HG03460 (cell line): ENCODE data around the gene ROBO1.
"Not testable (repeated sequence)": the region's sequence is repeated elsewhere in the genome, so short reads cannot be mapped to it uniquely, and the experiment has no call there.

Experiments
- ATAC-seq: cut with Tn5 transposase; IDR thresholded peaks from one replicate; pipeline ENCODE4 v1.9.1; 2021; ENCODE audit not compliant: unreplicated experiment

The ROBO1 gene

DNA sequence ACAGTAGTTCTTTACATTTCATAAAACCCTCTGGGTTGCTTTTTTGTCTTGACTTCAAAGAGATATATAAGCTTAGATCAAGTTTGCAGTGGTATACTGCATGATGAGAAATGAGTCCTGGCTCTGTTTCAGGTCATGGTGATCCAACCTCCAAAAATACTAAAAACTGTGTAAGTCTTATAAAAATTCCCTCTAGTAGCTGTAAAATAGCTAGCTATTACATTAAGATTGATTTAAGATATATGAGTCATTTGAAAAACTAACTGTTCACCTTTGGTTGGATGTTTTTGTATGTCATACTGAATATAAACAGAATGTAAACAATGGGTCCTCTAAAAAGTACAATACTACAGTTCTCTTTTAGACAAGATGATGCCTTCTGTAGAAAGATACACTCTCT, 879.2 kb downstream of the ROBO1 start:
- no peak for ATAC-seq

DNA sequence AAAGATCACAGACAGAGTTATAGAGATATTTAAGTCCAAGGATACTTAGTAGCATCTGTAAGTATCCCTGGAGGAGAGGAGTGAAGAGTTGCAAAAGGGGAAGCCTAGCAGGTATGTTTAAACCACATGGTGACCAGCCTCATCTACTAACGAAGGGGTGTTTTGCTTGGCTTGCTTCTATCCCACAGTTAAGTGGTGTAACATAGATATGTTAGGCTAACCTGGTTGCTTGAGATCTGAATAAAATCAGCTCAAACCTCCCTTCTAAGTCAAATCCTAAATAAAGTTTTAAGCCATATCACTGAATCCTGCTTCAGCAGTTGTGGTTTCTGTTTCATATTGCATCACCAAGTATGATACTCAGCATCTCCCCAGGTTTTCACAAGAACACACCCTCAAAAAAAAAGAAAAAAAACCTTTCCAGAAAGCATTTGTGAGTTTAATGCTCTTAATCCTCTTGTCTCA, 880.2 kb downstream of the ROBO1 start:
- ATAC-seq: no peak

DNA sequence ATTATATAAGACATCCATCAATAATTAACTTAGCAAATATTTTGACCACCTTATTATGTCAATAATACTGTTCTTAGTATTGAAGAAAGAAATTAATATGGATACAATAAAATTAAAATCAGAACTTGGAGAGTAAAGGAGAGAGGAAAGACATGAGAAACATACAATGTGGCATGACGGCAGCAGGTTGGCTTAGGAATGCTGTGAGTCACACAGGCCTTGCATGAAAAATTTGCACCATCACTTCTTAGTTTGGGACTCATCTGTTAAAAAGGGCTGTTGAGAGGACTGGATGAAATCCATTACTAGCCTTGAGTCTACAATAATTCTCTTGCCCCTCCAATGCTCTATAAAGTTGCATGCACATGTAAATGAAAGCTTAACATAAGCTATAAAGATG, 880.8 kb downstream of the ROBO1 start:
- no peak for ATAC-seq

DNA sequence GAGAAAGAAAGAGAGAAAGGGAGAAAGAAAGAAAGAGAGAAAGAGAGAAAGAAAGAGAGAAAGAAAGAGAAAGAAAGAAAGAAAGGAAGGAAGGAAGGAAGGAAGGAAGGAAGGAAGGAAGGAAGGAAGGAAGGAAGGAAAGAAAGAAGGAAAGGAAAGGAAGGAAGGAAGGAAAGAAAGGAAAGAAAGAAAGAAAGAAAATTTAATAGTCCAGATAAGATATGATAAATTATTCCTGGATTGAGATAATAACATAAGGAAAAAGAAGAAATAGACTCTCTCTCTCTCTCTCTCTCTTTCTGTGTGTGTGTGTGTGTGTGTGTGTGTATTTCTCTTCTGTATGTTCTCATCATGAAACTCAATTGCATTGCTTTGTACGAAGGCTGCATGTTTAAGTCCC, 883.2 kb downstream of the ROBO1 start:
- ATAC-seq: not testable (repeated sequence)

DNA sequence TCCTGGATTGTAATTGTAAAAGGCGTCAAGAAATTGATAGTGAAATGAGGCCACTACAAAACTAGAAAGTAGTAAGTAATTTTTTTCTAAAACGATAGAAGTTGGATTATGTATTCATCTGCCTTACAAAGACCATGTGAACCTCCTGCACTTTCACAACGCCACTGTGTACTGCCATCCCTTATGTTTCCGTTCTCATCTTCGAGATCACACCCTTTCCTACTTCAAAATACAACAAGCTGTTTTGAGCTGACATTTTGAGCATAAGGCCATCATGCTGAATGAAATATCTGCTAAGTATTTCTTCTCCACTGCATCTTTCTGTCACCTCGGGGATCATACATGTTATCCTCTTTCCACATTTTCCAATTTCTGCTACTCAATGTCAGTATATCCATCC, 885.5 kb downstream of the ROBO1 start:
- no peak for ATAC-seq

DNA sequence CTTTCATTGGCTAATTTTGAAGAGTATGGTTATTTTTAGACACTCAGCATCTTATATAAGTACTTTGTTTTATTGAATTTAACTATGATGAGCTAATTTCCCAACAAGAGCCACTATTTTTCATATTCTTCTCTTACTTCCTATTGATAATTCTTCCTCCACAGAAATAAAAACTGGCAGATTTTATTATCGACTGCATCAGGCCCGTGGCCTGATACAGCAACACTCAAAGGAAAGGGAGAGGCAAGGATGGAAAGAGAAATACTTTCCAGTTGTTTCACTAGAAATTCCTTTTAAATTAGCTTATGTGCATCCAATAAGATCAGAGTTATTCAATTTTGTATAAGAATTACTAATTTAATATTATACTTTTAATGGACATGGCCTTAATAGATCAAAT, 886.3 kb downstream of the ROBO1 start:
- no peak for ATAC-seq

DNA sequence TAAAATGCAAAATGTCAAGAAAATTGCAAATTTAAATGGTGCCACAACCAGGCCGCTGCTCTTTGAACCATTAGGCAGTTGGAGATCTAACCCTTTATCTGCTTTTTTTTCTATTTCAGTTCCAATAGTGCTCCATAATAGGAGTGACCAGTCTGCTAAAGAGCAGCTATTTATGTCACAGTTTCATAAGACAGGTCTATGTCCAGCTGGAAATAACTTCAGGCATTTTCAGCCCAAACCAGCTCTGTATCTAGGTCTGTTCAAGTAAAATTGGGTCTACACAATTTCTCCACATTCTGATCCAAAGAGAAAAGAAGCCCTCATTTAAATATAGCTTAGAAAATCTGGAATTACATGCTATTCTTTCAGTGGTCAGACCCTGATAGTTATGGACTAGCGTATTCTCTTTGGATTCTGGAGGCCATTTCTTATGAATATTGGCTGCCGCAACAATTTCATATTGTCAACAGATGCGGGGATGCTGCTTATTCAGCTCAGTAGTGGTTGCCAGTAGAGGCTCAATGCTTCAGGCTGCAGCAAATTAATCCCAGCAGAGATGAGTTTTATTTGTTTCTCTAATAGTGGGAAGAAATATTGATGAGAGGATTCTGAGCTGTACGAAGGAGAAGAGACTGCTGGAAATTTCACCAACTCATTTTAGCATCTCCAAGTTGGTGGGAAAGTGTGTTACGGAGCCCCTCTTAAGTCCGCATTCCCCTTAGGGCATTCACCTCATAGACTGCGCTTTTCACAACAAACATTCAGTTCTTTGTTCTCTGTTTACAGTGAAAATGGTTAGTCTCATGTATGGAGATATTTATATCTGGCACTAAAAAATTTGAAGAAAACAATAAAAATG, 887.0 kb downstream of the ROBO1 start:
- ATAC-seq: no peak

DNA sequence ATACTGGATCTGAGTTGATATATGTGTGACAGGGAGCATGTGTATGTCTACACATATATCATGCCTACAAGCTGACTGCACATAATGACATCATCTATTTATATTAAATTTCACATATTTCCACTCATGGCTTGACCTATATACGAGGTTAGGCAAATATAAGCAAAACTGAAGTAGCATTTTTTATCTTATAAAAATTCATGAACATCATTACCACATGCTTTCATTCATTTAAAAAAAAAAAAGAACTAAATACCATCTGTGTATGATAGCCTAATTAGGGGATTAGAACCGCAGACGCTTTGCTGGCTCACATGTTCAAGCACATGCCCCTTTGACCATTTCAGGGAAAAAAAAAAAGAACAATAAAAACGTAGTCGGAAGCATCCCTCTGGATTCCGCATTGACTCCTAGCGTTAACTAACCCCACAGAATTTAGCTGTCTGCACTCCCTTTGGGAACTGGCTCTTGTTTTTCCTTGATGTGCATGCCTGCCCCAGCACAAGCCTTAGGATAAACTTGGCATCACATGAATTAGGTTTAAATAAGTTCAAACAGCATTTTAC, 888.4 kb downstream of the ROBO1 start:
- ATAC-seq: no peak

DNA sequence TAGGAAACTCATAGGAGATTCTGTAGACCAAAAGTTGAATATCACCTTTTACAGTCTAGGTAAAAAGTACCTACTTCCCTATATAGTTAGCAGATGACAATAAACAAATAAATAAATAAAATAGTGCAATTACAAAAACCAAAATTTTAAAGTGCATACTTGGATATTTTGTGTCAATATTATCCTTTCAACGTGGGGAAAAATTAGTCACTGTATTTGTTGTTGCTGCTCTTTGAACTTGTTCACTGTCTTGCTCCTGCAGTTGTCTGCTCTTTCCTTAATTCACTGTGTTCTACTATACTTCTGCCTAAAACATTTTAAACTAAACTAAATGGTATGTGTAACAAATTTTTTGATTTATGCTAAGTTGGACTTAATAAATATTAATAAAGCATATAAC, 889.0 kb downstream of the ROBO1 start:
- ATAC-seq: no peak

DNA sequence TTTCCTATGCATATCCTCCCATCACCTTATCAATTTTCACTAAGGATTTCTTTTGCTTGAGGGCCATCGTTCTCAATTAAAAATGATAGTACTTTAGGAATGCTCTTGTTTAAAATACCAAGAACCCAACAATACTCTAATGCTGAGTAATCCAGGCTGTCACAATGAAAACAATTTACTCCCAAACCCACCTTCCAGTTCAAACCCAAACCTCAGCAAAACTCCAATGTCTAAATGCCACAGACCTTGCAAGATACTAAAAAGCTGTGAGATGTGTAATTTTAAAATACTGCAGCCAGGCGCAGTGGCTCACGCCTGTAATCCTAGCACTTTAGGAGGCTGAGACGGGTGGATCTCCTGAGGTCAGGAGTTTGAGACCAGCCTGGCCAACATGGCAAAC, 889.8 kb downstream of the ROBO1 start:
- no peak for ATAC-seq

DNA sequence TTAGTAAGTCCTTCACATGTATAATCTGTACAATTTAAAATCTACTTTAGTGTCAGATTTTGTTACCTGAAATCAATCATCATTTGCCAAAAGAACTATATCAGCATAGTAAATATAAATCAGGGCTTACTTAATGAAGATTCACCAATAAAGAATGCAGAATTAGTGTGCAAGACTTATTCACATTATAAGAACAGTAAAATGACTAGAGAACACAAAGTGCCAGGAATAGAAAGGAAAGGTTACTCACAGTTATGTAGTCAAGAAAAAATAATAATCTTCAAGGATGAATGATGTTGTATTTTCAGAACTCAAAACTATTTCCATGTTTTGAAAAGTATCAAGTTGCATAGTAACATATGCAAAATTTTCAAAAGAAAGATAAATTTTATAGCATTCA, 891.9 kb downstream of the ROBO1 start:
- no peak for ATAC-seq

DNA sequence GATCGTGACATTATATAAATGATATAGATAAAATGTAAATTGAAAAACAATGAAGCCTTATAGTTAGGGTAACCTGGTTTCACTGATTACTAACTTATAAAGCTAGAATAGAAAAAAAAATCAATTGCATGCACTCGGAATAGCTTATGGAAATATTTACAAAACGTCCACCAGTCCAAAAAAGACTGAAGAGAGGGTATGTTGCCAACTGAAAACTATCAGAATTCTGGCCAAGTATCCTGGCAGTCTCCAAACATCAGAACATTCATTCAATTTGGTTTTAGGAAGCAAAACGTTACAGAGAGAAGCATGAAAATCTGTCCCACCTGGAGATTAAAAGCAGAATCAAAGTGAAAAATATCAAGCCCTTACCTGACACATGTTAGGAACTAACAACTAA, 892.4 kb downstream of the ROBO1 start:
- ATAC-seq: no peak

DNA sequence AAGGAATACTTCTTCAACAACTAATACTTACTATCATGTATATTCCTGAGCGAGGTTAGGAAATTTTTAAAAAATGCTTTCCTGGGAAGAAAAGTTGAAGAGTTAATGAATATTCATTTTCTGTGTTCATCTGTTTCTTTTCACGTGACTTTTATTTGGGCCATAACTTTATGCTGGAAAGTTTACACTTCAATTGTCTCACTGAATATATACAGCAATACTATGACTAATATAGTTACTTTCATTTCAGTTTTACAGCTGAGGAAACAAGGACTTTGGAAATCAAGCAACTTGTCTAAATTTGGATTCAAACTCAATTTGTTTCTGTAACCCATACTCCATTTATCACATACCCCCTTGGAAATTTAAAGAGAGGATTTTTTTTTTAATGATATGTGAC, 894.2 kb downstream of the ROBO1 start:
- no peak for ATAC-seq

DNA sequence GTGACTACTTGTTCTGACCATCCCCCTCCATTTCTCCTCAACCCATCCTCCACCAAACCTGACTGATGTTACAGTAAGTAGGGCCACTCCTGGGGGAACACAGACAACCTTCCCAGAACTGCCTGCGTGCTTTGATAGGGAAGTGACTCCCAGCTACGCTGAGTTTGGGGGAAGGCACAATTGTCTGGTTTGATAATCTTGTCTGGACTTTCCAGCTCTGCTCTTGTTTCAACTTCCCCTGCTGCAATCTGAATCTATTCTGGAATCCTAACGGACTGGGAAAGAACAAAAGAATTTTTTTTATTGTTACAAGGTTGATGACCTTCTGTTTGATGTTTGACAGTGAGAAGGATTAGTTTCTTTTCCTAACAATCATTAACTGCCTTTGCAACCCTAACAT, 895.6 kb downstream of the ROBO1 start:
- no peak for ATAC-seq

DNA sequence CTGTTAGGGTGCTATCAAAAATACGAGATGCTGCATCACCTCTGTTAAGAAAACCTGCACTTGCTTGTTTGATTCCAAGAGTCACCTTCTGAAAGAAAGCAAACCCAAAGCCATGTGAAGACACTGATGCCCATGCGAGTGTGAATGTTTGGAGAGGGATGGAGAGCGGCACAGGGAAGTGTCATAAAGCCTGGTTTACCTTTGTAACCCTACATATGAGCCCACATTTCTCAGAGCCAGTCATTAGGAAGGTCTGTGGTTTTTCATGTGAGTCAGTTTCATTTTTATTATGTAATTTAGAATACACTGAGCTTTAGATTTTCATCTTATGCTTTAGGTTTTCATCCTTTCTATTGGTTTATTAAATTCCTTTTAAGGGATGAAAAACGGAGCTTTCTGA, 896.8 kb downstream of the ROBO1 start:
- ATAC-seq: no peak

DNA sequence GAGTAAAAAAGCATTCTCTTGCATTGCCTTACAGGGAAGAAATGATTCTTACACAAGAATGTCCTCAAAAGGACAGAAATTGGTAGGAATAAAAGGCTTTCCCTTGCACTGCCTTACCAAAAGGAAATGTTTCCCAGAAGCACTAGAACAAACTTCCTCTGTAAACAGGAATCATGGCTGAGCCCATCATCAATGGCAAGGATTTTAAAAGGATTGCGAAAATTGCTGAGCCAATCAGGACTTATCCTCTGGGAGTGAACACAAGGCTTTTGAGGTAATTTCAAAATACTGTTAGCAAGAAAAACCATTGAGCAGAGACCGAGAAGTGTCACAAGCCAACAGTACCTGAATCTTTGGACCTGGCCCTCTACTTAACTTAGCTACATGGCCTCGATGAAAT, 897.3 kb downstream of the ROBO1 start:
- no peak for ATAC-seq

DNA sequence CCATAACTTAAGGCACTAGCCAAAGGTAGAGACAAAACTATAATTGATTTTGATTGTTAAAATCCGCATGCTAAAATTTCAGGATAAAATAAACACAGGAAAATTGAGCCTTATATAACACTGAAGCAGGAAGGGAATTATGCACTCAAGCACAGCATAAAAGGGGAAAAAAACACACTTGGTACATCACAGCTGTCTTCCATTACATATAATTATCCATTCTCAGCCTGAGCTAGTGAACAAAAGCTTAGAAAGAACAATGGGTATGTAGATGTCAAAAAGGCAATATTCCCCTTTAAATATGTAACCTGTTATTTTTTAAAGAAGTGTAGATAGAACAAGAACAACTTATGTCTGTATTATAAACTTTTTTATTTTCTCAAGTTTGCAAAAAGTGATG, 899.2 kb downstream of the ROBO1 start:
- ATAC-seq: no peak

DNA sequence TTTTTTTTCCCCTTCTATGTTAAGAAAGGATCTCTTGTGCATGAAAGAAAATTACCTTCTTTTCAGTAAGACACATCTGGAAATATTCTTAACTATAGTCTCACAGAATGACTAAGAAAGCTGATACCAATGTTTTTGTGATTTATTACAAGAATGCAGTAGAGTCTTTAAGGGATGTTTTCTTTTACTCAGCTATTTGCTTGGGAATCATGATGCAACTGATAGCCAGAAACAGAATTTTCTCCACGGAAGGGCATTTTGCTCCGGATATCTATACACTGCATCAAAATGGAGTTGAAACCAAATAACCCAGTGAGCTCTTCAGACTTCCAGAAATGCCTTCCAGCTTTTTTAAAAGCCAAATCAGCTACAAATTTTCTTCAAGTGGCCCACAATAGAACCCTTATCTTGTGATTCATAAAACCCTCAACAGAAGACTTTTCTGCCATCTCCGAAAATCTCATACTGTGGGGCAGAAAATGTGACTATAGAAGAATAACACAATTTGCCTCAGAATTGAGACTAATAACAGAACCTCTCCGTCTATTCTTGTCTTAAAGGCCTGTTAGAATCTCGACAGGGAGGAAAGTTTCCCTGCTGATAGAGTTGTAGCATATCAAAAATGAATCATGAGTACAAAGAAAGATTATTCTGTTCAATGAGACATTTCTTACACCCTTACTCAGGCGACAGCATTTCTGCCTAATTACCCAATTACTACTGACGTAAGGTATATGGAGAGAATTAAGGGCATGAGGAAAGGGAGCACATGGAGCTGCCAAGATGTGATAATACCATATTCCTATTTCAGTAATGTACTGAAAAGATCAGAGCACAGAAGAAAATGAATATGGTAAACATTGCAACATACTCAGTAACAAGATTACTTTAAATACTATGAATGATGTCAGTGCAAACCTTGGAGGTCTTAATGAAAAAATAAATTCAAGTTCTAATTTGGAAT, 900.1 kb downstream of the ROBO1 start:
- no peak for ATAC-seq

DNA sequence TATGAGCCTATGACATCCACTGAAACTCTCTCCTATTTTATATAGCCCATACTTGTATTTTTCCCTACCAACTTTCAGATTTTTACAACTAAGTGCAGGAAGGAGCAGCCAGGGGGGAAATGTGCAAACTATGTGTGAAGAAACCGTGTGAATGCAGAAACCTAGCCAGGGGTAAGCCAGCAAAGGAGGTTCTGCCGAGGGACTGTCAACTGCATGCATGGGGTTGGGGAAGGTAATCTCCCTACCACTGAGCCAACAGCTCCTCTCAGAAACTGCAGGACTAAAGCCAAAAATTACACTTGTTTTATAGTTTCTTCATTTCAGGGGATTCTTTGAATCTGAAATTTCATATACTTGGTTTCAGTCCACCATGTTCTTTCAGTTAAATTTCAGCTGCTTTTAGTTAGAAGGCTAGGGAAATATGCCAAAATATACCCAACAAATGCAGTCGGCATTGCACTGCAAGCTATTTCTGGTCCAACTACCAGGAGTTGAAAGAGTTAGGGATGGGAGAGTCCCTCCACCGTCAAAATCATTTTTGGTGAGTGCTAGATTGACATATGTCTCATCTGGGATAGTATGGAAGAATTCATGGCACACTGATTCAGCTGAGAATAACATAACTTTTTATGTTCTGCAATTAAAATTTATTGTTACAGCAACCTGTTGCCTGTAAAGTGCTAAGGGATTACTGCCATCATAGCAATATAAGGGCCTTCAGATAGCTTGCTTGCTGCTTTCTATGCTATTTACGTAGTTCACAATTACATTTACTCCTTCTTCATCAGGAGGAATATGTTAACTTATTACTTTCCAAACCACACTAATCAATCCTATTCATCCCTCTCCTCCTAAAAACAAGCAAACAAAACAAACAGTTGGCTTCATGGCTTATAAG, 904.2 kb downstream of the ROBO1 start:
- ATAC-seq: no peak

DNA sequence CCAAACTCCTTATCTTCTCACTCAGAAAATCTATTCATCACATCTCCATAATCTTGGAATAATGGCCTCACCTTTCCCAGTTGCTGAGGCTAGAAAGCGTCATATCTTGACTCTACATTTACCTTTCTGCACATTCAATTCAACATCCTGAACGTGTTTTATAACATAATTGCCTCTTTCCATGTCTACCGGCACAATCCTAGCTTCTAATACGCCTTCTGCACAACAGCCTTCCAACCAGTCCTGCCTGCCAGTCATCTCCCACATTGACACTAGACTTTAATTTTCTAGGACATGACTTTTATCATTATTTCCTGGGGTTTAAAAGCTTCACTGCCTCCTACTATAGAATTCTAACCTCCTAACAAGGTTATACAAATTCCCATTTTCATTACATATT, 906.6 kb downstream of the ROBO1 start:
- no peak for ATAC-seq

DNA sequence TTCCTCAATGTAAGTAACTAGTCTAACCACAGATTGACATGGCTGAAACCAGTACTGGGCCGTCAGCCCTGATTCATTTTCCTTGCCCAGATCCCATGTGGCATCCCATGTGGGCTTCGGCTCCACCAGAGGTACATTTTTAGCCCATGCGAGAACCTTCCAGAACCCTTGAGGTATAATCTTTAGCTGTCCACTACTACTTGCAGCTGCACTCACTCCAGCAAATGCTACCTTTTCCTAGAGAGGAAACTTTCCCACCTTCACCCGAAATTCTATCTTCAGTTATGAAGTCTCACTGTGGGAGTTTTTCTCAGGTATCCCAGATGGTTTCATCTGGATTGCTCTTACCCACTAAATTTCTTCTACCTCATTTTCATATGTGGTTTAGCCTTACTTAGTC, 907.2 kb downstream of the ROBO1 start:
- no peak for ATAC-seq
